Nephron progenitor cell (in vitro differentiated cells): ENCODE results near the gene HPN.

Experiments
- DNase-seq: peaks from one replicate; pipeline ENCODE4 v3.0.0; 2021
- H3K27ac Mint-ChIP-seq: 2 replicates; pipeline ENCODE4 v1.8.0; 2021; ENCODE audit warnings: mild to moderate bottlenecking, moderate library complexity, mixed read lengths
- H3K27me3 Mint-ChIP-seq: 2 replicates; pipeline ENCODE4 v1.8.0; 2021; ENCODE audit warnings: mild to moderate bottlenecking, low read depth, mixed read lengths; ENCODE audit not compliant: poor library complexity
- H3K36me3 Mint-ChIP-seq: 2 replicates; pipeline ENCODE4 v1.8.0; 2021; ENCODE audit warnings: low read depth, mixed read lengths
- H3K4me1 Mint-ChIP-seq: 2 replicates; pipeline ENCODE4 v1.8.0; 2021; ENCODE audit warnings: mixed read lengths
- H3K4me3 Mint-ChIP-seq: 2 replicates; pipeline ENCODE4 v1.8.0; 2021; ENCODE audit warnings: mild to moderate bottlenecking, moderate library complexity, mixed read lengths
- H3K9me3 Mint-ChIP-seq: 2 replicates; pipeline ENCODE4 v1.8.0; 2021; ENCODE audit warnings: mild to moderate bottlenecking, moderate library complexity, mixed read lengths
- CTCF ChIP-seq: fragments of 200-600 bp; sonication (generic); IDR thresholded peaks from 2 replicates; pipeline ENCODE4 v1.5.0; 2021; ENCODE audit warnings: antibody characterized with exemption

The HPN gene

DNA sequence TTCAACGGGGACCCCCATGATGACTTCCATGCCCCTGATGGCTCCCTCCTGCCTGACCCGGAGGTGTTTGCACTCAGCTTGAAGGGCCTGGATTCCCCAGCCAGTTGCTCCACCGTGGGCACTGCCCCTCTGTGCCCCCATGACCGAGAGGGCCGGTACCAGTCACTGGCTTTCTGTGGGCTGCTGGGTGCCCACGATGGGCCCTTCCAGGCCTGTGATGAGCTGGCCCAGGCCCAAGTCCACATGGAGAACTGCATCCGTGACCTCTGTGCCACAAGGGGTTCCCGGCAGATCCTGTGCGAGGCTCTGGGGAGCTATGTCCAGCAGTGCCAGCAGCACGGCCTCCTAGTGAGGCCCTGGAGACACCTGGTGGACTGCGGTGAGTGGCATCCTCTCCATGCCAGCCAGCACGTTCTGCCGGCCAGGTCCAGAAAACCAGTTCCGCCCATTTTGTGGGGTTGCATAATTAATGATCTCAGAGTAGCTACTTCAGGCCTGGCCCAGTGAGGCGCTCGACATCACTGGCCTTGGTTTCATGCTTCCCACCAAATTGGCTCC is 39.2 kb downstream of the HPN start:
- Mint-ChIP-seq H3K27me3 (peaks cover 16% of the 10 kb centered on the region), H3K36me3 (no peaks in the 10 kb centered on the region), H3K4me1 (peaks cover 14% of the 10 kb centered on the region), H3K27ac (no peak overlapping the region), H3K9me3 (peaks cover 5% of the 10 kb centered on the region), H3K4me3 (no peak overlapping the region)
- TF ChIP-seq CTCF, result no peak
- no peak for DNase-seq

DNA sequence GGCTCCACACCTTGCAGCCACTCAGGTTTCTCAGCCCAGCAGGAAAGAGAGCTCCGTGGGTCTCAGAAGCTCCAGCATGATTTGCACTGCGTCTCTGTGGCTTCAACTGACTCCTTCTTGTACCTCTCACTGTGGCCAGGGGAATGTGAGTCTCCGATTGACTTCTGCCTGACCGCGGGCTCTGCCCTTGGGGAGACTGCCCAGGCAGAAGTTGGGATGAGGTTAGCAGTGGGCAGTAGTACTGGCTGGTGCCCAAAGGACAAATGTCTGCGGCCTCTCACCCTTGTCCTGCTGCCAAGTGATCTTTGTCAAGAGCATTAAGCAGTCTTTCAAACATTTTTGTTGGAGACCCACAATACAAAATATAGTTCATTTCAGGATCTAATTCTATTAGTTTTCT is 39.7 kb downstream of the HPN start:
- no peak for TF ChIP-seq CTCF
- H3K27ac Mint-ChIP-seq, result no peak overlapping the region
- H3K4me1 Mint-ChIP-seq, result peaks cover 17% of the 10 kb centered on the region
- no peaks in the 10 kb centered on the region for H3K36me3 Mint-ChIP-seq
- H3K27me3 Mint-ChIP-seq, result peaks cover 16% of the 10 kb centered on the region
- no peak for DNase-seq
- peaks cover 5% of the 10 kb centered on the region for H3K9me3 Mint-ChIP-seq
- no peak overlapping the region for H3K4me3 Mint-ChIP-seq

- Mint-ChIP-seq H3K36me3 (no peaks in the 10 kb centered on the region), H3K27ac (peak overlapping the region; percentile 79), H3K9me3 (peaks cover 5% of the 10 kb centered on the region), H3K4me1 (peaks cover 13% of the 10 kb centered on the region), H3K4me3 (no peak overlapping the region), H3K27me3 (peaks cover 4% of the 10 kb centered on the region)
- no peak for TF ChIP-seq CTCF
- DNase-seq, result no peak
These were observed 42.4 kb downstream of the HPN start for GRCh38 chr19:35083691-35084508.

GRCh38 chr19:35084509-35084762 is 42.9 kb downstream of the HPN start:
- no peak overlapping the region for H3K27ac Mint-ChIP-seq
- H3K4me3 Mint-ChIP-seq, result no peak overlapping the region
- peaks cover 5% of the 10 kb centered on the region for H3K9me3 Mint-ChIP-seq
- H3K4me1 Mint-ChIP-seq, result peaks cover 7% of the 10 kb centered on the region
- no peaks in the 10 kb centered on the region for H3K36me3 Mint-ChIP-seq
- no peak for DNase-seq
- H3K27me3 Mint-ChIP-seq, result peaks cover 6% of the 10 kb centered on the region
- no peak for TF ChIP-seq CTCF

DNA sequence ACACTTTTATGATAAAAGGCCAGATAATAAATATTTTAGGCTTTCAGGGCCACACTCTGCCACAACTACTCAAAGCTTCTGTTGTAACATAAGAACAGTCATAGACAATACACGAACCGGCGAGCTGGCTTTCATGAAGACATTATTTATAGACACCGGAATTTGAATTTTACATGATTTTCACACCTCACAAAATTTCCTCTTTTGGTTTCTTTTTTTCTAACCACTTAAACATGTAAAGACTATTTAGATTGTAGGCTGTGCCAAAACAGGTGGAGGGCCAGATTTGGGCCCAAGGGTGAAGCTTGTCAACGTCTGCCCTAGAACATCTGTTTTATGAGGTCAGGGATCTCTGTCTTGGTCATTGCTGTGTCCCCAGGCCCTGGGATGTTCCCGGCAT is 44.4 kb downstream of the HPN start:
- Mint-ChIP-seq H3K9me3 (peaks cover 5% of the 10 kb centered on the region), H3K27me3 (peaks cover 7% of the 10 kb centered on the region), H3K27ac (peak overlapping the region; percentile 62), H3K4me3 (no peak overlapping the region), H3K4me1 (peaks cover 14% of the 10 kb centered on the region), H3K36me3 (no peaks in the 10 kb centered on the region)
- TF ChIP-seq CTCF, result no peak
- no peak for DNase-seq

DNA sequence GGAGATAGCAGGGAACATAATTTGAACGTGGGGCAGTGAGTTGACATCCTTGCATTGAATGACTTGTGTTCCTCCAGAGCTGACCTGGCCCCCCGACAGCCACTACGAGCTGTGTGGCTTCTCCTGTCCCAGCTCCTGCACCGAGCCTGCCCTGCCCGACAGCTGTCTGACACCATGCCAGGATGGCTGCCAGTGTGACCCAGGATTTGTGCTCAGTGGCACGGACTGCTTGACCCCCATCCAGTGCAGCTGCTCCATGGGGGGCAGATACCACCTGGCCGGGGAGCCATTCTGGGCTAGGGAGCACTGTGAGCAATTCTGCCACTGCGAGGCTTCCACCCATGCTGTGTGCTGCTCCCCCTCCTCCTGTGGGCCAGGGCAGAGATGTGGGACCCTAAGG is 44.9 kb downstream of the HPN start:
- no peak for DNase-seq
- TF ChIP-seq CTCF, result no peak
- H3K9me3 Mint-ChIP-seq, result peaks cover 5% of the 10 kb centered on the region
- no peak overlapping the region for H3K4me3 Mint-ChIP-seq
- peaks cover 14% of the 10 kb centered on the region for H3K4me1 Mint-ChIP-seq
- no peaks in the 10 kb centered on the region for H3K36me3 Mint-ChIP-seq
- peaks cover 7% of the 10 kb centered on the region for H3K27me3 Mint-ChIP-seq
- H3K27ac Mint-ChIP-seq, result no peak overlapping the region
